ENCODE results near the gene GTF2H3. TPM values are rescaled to one million over a fixed set of nuclear protein-coding genes. Genes with fewer than 3 reads are reported as not detected.
"Not testable (repeated sequence)": the region's sequence is repeated elsewhere in the genome, so short reads cannot be mapped to it uniquely, and the experiment has no call there.

GTF2H3 gene
- total and polyA plus RNA-seq, 4 donors, result 5.6 to 28.9 (median 21.2) TPM

DNA sequence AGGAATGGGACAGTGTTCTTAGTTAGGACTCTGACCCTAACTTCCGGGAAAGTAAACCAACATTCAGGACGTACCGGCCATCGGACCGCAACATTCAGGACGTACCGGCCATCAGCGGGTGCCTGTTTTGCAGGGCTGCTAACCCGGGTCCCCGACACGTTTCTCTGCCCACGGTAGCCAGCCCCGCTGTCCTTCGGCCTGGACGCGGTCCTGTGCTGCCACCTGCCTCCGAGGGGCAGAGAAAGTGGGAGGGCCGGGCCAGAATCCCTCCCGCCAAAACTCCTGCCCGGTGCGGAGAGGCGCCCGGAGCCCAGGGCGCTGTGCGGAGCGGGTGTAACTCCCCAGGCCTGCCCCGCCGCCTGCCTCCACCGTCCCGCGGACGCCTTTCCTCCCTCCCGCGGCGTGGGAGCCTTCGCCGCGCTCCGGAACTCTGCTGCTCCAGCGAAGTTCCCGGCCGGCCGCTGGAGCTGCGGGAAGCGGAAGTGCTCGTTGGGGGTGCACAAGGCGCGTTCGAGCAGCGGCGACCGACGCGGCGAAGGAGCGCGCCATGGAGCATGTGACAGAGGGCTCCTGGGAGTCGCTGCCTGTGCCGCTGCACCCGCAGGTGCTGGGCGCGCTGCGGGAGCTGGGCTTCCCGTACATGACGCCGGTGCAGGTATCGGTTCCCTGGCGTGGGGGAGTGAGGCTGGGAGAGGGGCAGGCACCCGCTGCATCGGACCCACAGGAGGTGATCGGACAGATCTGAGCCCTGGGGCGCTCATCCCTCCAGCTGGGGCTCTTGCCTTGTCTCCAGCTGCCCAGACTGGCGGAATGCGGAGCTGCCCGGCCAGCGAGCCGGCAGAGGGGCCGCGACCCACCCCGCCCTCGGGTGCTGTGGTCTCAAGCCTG lies 31.8 kb upstream of the GTF2H3 start, which contains the start of gene DDX55:
Gene DDX55, plus strand, starts transcription at position 498 of the 888 bp plus-strand sequence. Its CDS starts 50 bp downstream, at position 548.
- H3K4me3 ChIP-seq, result peak within 1 kb of the TSS; percentile 90
- DNase-seq (peak; percentile 84 to 90 (median 85)), ATAC-seq (ENCODE audit: insufficient read depth, low FRiP score) (peak; percentile 95)
- H3K4me1 ChIP-seq (ENCODE audit: control insufficient read depth in 5 of 5, insufficient read depth in 5 of 5, low read length in 5 of 5), result peaks cover 2 to 11% (median 8%) of the 10 kb centered on the region in 5 donors
- H3K9me3 ChIP-seq (ENCODE audit: control insufficient read depth in 4 of 4, insufficient read depth in 3 of 4, low read length in 3 of 4), result no peaks in the 10 kb centered on the region
- 0% methylated on average over 76 to 81 of the region's 81 CpGs for WGBS, 2 donors
- no peak for TF ChIP-seq CTCF (IDR thresholded peaks at IDR 0.05; ENCODE audit: control extremely low read depth, extremely low read depth)
- H3K9ac ChIP-seq (ENCODE audit: insufficient read depth in 1 of 2, low read length in 2 of 2), result peak within 1 kb of the TSS; percentile 53 to 65
- peaks cover 14 to 25% (median 16%) of the 10 kb centered on the region in 4 donors for H3K36me3 ChIP-seq (ENCODE audit: control insufficient read depth in 4 of 4, insufficient read depth in 4 of 4, low read length in 4 of 4)
- H3K27me3 ChIP-seq (ENCODE audit: control insufficient read depth in 3 of 3, insufficient read depth in 3 of 3, low read length in 2 of 3), result no peaks in the 10 kb centered on the region
- peak within 1 kb of the TSS; percentile 82 to 92 for H3K27ac ChIP-seq (ENCODE audit: low read depth in 1 of 2, low read length in 1 of 2)

- Histone ChIP-seq H3K36me3 (ENCODE audit: control insufficient read depth in 4 of 4, insufficient read depth in 4 of 4, low read length in 4 of 4) (peaks cover 8 to 28% (median 20%) of the 10 kb centered on the region in 4 donors), H3K27me3 (ENCODE audit: control insufficient read depth in 3 of 3, insufficient read depth in 3 of 3, low read length in 2 of 3) (no peaks in the 10 kb centered on the region), H3K27ac (ENCODE audit: low read depth in 1 of 2, low read length in 1 of 2) (peak overlapping the region in 1 of 2 donors; percentile 92)
These were observed 30.9 kb upstream of the GTF2H3 start for GRCh38 chr12:123602651-123603195.

GRCh38 chr12:123603495-123603894 lies 30.1 kb upstream of the GTF2H3 start:
- DNase-seq; H3K9ac ChIP-seq (ENCODE audit: insufficient read depth in 1 of 2, low read length in 2 of 2); H3K4me3 ChIP-seq; H3K27ac ChIP-seq (ENCODE audit: low read depth in 1 of 2, low read length in 1 of 2); ATAC-seq (ENCODE audit: insufficient read depth, low FRiP score); H3K9me3 ChIP-seq (ENCODE audit: control insufficient read depth in 4 of 4, insufficient read depth in 3 of 4, low read length in 3 of 4); H3K27me3 ChIP-seq (ENCODE audit: control insufficient read depth in 3 of 3, insufficient read depth in 3 of 3, low read length in 2 of 3): not testable (repeated sequence)
- Histone ChIP-seq H3K4me1 (ENCODE audit: control insufficient read depth in 5 of 5, insufficient read depth in 5 of 5, low read length in 5 of 5) (peaks cover 2 to 11% (median 8%) of the 10 kb centered on the region in 5 donors), H3K36me3 (ENCODE audit: control insufficient read depth in 4 of 4, insufficient read depth in 4 of 4, low read length in 4 of 4) (peaks cover 12 to 27% (median 23%) of the 10 kb centered on the region in 4 donors)
- WGBS, 2 donors, result 88 to 91% methylated on average over 11 of the region's 11 CpGs

More at GRCh38 chr12:123602651-123603195, 30.9 kb upstream of the GTF2H3 start:
- TF ChIP-seq CTCF (IDR thresholded peaks at IDR 0.05; ENCODE audit: control extremely low read depth, extremely low read depth), result no peak
- H3K4me1 ChIP-seq (ENCODE audit: control insufficient read depth in 5 of 5, insufficient read depth in 5 of 5, low read length in 5 of 5), result peaks cover 2 to 11% (median 8%) of the 10 kb centered on the region in 5 donors
- ATAC-seq (ENCODE audit: insufficient read depth, low FRiP score) (peak; percentile 7), DNase-seq (no peak)
- no peaks in the 10 kb centered on the region for H3K9me3 ChIP-seq (ENCODE audit: control insufficient read depth in 4 of 4, insufficient read depth in 3 of 4, low read length in 3 of 4)
- peak overlapping the region; percentile 90 for H3K4me3 ChIP-seq
- peak overlapping the region; percentile 53 to 65 for H3K9ac ChIP-seq (ENCODE audit: insufficient read depth in 1 of 2, low read length in 2 of 2)
- 12 to 15% methylated on average over 7 of the region's 7 CpGs for WGBS, 2 donors

GRCh38 chr12:123607756-123608155 lies 25.9 kb upstream of the GTF2H3 start:
- peaks cover under 1 to 5% (median 4%) of the 10 kb centered on the region in 5 donors for H3K4me1 ChIP-seq (ENCODE audit: control insufficient read depth in 5 of 5, insufficient read depth in 5 of 5, low read length in 5 of 5)
- H3K27me3 ChIP-seq (ENCODE audit: control insufficient read depth in 3 of 3, insufficient read depth in 3 of 3, low read length in 2 of 3), result no peaks in the 10 kb centered on the region
- H3K36me3 ChIP-seq (ENCODE audit: control insufficient read depth in 4 of 4, insufficient read depth in 4 of 4, low read length in 4 of 4), result peaks cover 28 to 49% (median 36%) of the 10 kb centered on the region in 4 donors
- H3K9ac ChIP-seq (ENCODE audit: insufficient read depth in 1 of 2, low read length in 2 of 2), result no peak overlapping the region
- DNase-seq (no peak), ATAC-seq (ENCODE audit: insufficient read depth, low FRiP score) (no peak)
- no peak for TF ChIP-seq CTCF (IDR thresholded peaks at IDR 0.05; ENCODE audit: control extremely low read depth, extremely low read depth)
- no peak overlapping the region for H3K4me3 ChIP-seq
- no peak overlapping the region for H3K27ac ChIP-seq (ENCODE audit: low read depth in 1 of 2, low read length in 1 of 2)
- WGBS, 2 donors, result 87% methylated on average over 4 of the region's 4 CpGs
- H3K9me3 ChIP-seq (ENCODE audit: control insufficient read depth in 4 of 4, insufficient read depth in 3 of 4, low read length in 3 of 4), result no peaks in the 10 kb centered on the region
